ENCODE results near the gene C17orf78.

C17orf78 gene

DNA sequence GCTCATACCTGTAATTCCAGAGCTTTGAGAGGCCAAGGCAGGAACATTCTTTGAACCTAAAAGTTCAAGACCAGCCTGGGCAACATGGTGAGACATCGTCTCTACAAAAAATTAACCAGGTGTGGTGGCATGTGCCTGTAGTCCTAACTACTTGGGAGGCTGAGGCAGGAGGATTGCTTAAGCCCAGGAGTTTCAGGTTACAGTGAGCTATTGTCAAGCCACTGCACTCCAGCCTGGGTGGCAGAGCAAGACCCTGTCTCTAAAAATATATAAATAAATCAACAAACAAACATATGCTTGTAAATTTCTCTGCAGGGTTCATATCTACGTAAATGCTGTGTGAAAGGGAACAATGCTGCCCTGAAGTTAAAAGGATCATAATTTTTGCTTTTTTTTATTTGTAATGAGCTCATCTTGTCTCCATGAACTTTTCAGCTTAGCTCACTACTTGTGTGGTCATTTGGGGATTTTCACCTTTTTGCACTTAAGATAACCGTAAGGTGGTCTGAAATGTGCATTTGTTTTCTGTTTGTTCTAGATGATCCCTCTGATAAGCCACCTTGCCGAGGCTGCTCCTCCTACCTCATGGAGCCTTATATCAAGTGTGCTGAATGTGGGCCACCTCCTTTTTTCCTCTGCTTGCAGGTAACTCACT lies 47.3 kb downstream of the C17orf78 start:
- no peaks in the 10 kb centered on the region for H3K4me1 ChIP-seq (ENCODE audit: control insufficient read depth, low read length)
- H4K20me1 ChIP-seq (ENCODE audit: control insufficient read depth, insufficient read depth, low read depth, low read length) = no peaks in the 10 kb centered on the region
- H3F3A ChIP-seq (ENCODE audit: control insufficient read depth, insufficient read depth) = no peaks in the 10 kb centered on the region
- peaks cover 9% of the 10 kb centered on the region for H3K79me2 ChIP-seq (ENCODE audit: control insufficient read depth, low read length)
- peaks cover 73% of the 10 kb centered on the region for H3K36me3 ChIP-seq (ENCODE audit: control insufficient read depth, low read length)
- TF ChIP-seq, protein P1, sequence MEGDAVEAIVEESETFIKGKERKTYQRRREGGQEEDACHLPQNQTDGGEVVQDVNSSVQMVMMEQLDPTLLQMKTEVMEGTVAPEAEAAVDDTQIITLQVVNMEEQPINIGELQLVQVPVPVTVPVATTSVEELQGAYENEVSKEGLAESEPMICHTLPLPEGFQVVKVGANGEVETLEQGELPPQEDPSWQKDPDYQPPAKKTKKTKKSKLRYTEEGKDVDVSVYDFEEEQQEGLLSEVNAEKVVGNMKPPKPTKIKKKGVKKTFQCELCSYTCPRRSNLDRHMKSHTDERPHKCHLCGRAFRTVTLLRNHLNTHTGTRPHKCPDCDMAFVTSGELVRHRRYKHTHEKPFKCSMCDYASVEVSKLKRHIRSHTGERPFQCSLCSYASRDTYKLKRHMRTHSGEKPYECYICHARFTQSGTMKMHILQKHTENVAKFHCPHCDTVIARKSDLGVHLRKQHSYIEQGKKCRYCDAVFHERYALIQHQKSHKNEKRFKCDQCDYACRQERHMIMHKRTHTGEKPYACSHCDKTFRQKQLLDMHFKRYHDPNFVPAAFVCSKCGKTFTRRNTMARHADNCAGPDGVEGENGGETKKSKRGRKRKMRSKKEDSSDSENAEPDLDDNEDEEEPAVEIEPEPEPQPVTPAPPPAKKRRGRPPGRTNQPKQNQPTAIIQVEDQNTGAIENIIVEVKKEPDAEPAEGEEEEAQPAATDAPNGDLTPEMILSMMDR (IDR thresholded peaks at IDR 0.05; ENCODE audit: low read depth, low read length, poor library complexity, severe bottlenecking) = no peak
- no peak for TF ChIP-seq EZH2phosphoT487 (IDR thresholded peaks at IDR 0.05; ENCODE audit: borderline replicate concordance, low read length)
- no peaks in the 10 kb centered on the region for H3K9me3 ChIP-seq (ENCODE audit: control insufficient read depth, insufficient read depth, low read length)
- H3K27me3 ChIP-seq (ENCODE audit: control insufficient read depth, low read length) = no peaks in the 10 kb centered on the region
- no peak overlapping the region for H3K27ac ChIP-seq (ENCODE audit: low read depth, low read length)
- no peak overlapping the region for H3K4me2 ChIP-seq (ENCODE audit: low read length)
- no peaks in the 10 kb centered on the region for H3K9me2 ChIP-seq (replicated peaks; ENCODE audit: control insufficient read depth, low read length)
- no peak overlapping the region for H3K4me3 ChIP-seq (ENCODE audit: low read length)

DNA sequence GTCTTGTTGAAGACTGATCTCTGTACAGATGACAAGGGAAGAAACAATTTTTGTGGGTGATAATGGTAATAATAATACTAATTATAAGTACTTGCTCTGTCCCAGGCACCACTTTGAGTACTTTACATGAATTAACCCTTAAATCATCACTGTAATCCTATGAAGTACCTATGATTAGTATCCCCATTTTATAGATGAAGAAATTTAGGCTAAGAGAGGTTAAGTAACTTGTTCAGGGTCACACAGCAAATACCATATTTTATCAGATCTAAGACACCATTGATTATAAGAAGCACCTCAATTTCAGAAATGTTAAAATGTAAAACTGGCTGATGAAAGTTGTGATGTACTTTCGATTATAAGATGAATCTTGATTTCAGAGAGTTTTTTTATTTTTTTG lies 49.5 kb downstream of the C17orf78 start:
- no peak overlapping the region for H3K4me2 ChIP-seq (ENCODE audit: low read length)
- TF ChIP-seq, protein P1 (IDR thresholded peaks at IDR 0.05; ENCODE audit: low read depth, low read length, poor library complexity, severe bottlenecking) = no peak
- no peak for TF ChIP-seq EZH2phosphoT487 (IDR thresholded peaks at IDR 0.05; ENCODE audit: borderline replicate concordance, low read length)
- H3K79me2 ChIP-seq (ENCODE audit: control insufficient read depth, low read length) = peaks cover 7% of the 10 kb centered on the region
- no peak overlapping the region for H3K4me3 ChIP-seq (ENCODE audit: low read length)
- peaks cover 72% of the 10 kb centered on the region for H3K36me3 ChIP-seq (ENCODE audit: control insufficient read depth, low read length)
- no peak overlapping the region for H3K27ac ChIP-seq (ENCODE audit: low read depth, low read length)
- H3K9me2 ChIP-seq (replicated peaks; ENCODE audit: control insufficient read depth, low read length) = no peaks in the 10 kb centered on the region
- no peaks in the 10 kb centered on the region for H3K4me1 ChIP-seq (ENCODE audit: control insufficient read depth, low read length)
- H3K27me3 ChIP-seq (ENCODE audit: control insufficient read depth, low read length) = no peaks in the 10 kb centered on the region
- no peaks in the 10 kb centered on the region for H3F3A ChIP-seq (ENCODE audit: control insufficient read depth, insufficient read depth)
- H3K9me3 ChIP-seq (ENCODE audit: control insufficient read depth, insufficient read depth, low read length) = no peaks in the 10 kb centered on the region
- no peaks in the 10 kb centered on the region for H4K20me1 ChIP-seq (ENCODE audit: control insufficient read depth, insufficient read depth, low read depth, low read length)

DNA sequence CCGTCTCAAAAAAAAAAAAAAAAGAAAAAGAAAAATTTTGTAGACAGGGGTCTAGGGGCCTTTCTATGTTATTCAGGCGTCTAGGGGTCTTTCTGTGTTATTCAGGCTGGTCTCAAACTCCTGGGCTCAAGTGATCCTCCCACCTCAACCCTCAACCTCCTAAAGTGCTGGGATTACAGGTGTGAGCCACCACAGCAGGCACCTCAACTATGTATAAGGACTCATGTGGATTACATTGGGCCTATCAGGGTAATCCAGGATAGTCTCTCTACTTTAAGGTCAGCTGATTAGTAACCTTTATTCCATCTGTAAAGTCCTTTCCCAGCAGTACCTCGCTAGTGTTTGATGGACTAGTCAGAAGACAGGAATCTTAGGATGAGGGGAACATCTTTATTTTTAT lies 53.3 kb downstream of the C17orf78 start:
- H3K4me2 ChIP-seq (ENCODE audit: low read length) = no peak overlapping the region
- no peaks in the 10 kb centered on the region for H3K27me3 ChIP-seq (ENCODE audit: control insufficient read depth, low read length)
- H3K9me2 ChIP-seq (replicated peaks; ENCODE audit: control insufficient read depth, low read length) = no peaks in the 10 kb centered on the region
- no peaks in the 10 kb centered on the region for H3F3A ChIP-seq (ENCODE audit: control insufficient read depth, insufficient read depth)
- H3K27ac ChIP-seq (ENCODE audit: low read depth, low read length) = no peak overlapping the region
- peaks cover 11% of the 10 kb centered on the region for H3K79me2 ChIP-seq (ENCODE audit: control insufficient read depth, low read length)
- no peaks in the 10 kb centered on the region for H3K9me3 ChIP-seq (ENCODE audit: control insufficient read depth, insufficient read depth, low read length)
- H3K36me3 ChIP-seq (ENCODE audit: control insufficient read depth, low read length) = peaks cover 78% of the 10 kb centered on the region
- H3K4me1 ChIP-seq (ENCODE audit: control insufficient read depth, low read length) = no peaks in the 10 kb centered on the region
- TF ChIP-seq EZH2phosphoT487 (IDR thresholded peaks at IDR 0.05; ENCODE audit: borderline replicate concordance, low read length) = no peak
- TF ChIP-seq, protein P1 (IDR thresholded peaks at IDR 0.05; ENCODE audit: low read depth, low read length, poor library complexity, severe bottlenecking) = no peak
- no peaks in the 10 kb centered on the region for H4K20me1 ChIP-seq (ENCODE audit: control insufficient read depth, insufficient read depth, low read depth, low read length)
- H3K4me3 ChIP-seq (ENCODE audit: low read length) = no peak overlapping the region
